LHCN-M2 (cell line): ENCODE measurements around the gene BRD3. TPM values are rescaled to one million over a fixed set of nuclear protein-coding genes. Genes with fewer than 3 reads are reported as not detected.

Experiments used
- DNase-seq: peaks from one replicate; pipeline ENCODE4 v3.0.0-alpha.2; 2012; ENCODE audit warnings: low read depth
- total RNA-seq: library from RNA; depleted of rRNA; stranded (reverse); fragments of >200 nt; gene quantifications from 2 replicates; pipeline ENCODE4 v1.2.3, GENCODE V29; 2014

BRD3 gene
- total RNA-seq, 1 experiment from 2014 or later, result 6.3 TPM

- DNase-seq, result peak; percentile 97
Measured at GRCh38 chr9:134024828-134025605, 42.8 kb downstream of the BRD3 start, which contains the start of gene BRD3OS. Gene BRD3OS (plus strand): TSS chr9:134025481. CDS start chr9:134026748, 1,267 bp downstream.

GRCh38 chr9:134024214-134024792 is 43.5 kb downstream of the BRD3 start:
- no peak for DNase-seq

GRCh38 chr9:134014946-134015345 is 52.9 kb downstream of the BRD3 start:
- no peak for DNase-seq

GRCh38 chr9:134011401-134011800 is 56.4 kb downstream of the BRD3 start:
- peak; percentile 20 for DNase-seq

GRCh38 chr9:134010310-134011173 is 57.3 kb downstream of the BRD3 start:
- DNase-seq, result peak; percentile 39

- DNase-seq, result no peak
Measured at GRCh38 chr9:134007571-134007970, 60.3 kb downstream of the BRD3 start.

GRCh38 chr9:134007150-134007549 is 60.7 kb downstream of the BRD3 start:
- no peak for DNase-seq

- no peak for DNase-seq
Measured at GRCh38 chr9:134005381-134005780, 62.4 kb downstream of the BRD3 start.

- no peak for DNase-seq
Measured at GRCh38 chr9:134004881-134005280, 62.9 kb downstream of the BRD3 start.

- no peak for DNase-seq
Measured at GRCh38 chr9:134004131-134004873, 63.5 kb downstream of the BRD3 start.

- DNase-seq, result no peak
Measured at GRCh38 chr9:134003237-134003636, 64.6 kb downstream of the BRD3 start.

- no peak for DNase-seq
Measured at GRCh38 chr9:134002796-134003195, 65.0 kb downstream of the BRD3 start.

GRCh38 chr9:133999851-134000265 is 68.0 kb downstream of the BRD3 start:
- DNase-seq, result no peak

- peak; percentile 56 for DNase-seq
Measured at GRCh38 chr9:133998915-133999595, 68.8 kb downstream of the BRD3 start.

GRCh38 chr9:133997584-133997983 is 70.2 kb downstream of the BRD3 start:
- no peak for DNase-seq

GRCh38 chr9:133996531-133997520 is 71.0 kb downstream of the BRD3 start:
- no peak for DNase-seq

GRCh38 chr9:133995012-133995896 is 72.6 kb downstream of the BRD3 start:
- peak; percentile 39 for DNase-seq

GRCh38 chr9:133994353-133995011 is 73.3 kb downstream of the BRD3 start:
- peak; percentile 54 for DNase-seq
